Lung (tissue), 12 donors: ENCODE results near the gene CARD9. TPM values are rescaled to one million over a fixed set of nuclear protein-coding genes. Genes with fewer than 3 reads are reported as not detected.

Experiments used
- ATAC-seq: fragments of 200-7000 bp; cut with Tn5 transposase; one replicate; pipeline ENCODE4 v1.9.1; 2020; ENCODE audit warnings: moderate number of reproducible peaks; ENCODE audit not compliant: insufficient read depth, low FRiP score
- DNase-seq, 3 donors: peaks; one replicate each; pipeline ENCODE4 v3.0.0-alpha.2; 2013 to 2017
- H3K27ac ChIP-seq, 2 donors: one replicate each; pipeline ENCODE4 v1.5.1; 2013; ENCODE audit warnings: mild to moderate bottlenecking in 2 of 2, moderate library complexity in 2 of 2, control low read depth in 1 of 2, inconsistent platforms in 1 of 2, low read depth in 1 of 2, low read length in 1 of 2
- H3K27me3 ChIP-seq, 3 donors: one replicate each; pipeline ENCODE4 v1.5.1; 2013; ENCODE audit warnings: low read length in 2 of 3; ENCODE audit not compliant: control insufficient read depth in 3 of 3, insufficient read depth in 3 of 3
- H3K36me3 ChIP-seq, 4 donors: one replicate each; pipeline ENCODE4 v1.5.1; 2013; ENCODE audit warnings: low read length in 4 of 4, mild to moderate bottlenecking in 1 of 4, moderate library complexity in 1 of 4; ENCODE audit not compliant: control insufficient read depth in 4 of 4, insufficient read depth in 4 of 4
- H3K4me1 ChIP-seq, 5 donors: one replicate each; pipeline ENCODE4 v1.5.1; 2013; ENCODE audit warnings: low read length in 5 of 5, mild to moderate bottlenecking in 2 of 5, moderate library complexity in 1 of 5; ENCODE audit not compliant: control insufficient read depth in 5 of 5, insufficient read depth in 5 of 5
- H3K4me3 ChIP-seq: one replicate; pipeline ENCODE4 v1.5.1; 2013; ENCODE audit warnings: mild to moderate bottlenecking, control low read depth, moderate library complexity
- H3K9ac ChIP-seq, 2 donors: one replicate each; pipeline ENCODE4 v1.5.1; 2013; ENCODE audit warnings: low read length in 2 of 2, control low read depth in 1 of 2; ENCODE audit not compliant: insufficient read depth in 1 of 2
- H3K9me3 ChIP-seq, 4 donors: one replicate each; pipeline ENCODE4 v1.5.1; 2013; ENCODE audit warnings: low read length in 3 of 4, mild to moderate bottlenecking in 1 of 4, moderate library complexity in 1 of 4; ENCODE audit not compliant: control insufficient read depth in 4 of 4, insufficient read depth in 3 of 4
- WGBS, 2 donors: extraction: QIAGEN DNeasy Blood & Tissue Kit; methylation state at CpG; one replicate each; pipeline ENCODE4 v1.1.7; 2013; 5-methylcytosine and 5-hydroxymethylcytosine counted together
- polyA plus RNA-seq, 2 donors: library from polyadenylated mRNA; stranded (reverse); fragments of 200-250 nt; gene quantifications; one replicate each; pipeline ENCODE4 v1.2.1, GENCODE V29; 2013
- total RNA-seq, 2 donors: library from RNA; depleted of rRNA in 1 of 2; stranded (reverse); fragments of >200 nt in 1 of 2; gene quantifications; one replicate each; pipeline ENCODE4 v1.2.1, GENCODE V29; 2014 to 2021
- TF ChIP-seq, protein P1 (sequence below): IDR thresholded peaks from 2 replicates; pipeline ENCODE4 v1.5.1; 2012; ENCODE audit warnings: mild to moderate bottlenecking; ENCODE audit errors: control extremely low read depth, extremely low read depth
- donor health status: control.
- donor health status: control.
- donor health status: Bipolar disorder and iron deficiency.
- donor health status: healthy.
- donor health status: DM: yes; HTN: yes; CAD: no.

CARD9 gene
- total and polyA plus RNA-seq, 4 donors, result 3.8 to 16.0 (median 11.5) TPM

DNA sequence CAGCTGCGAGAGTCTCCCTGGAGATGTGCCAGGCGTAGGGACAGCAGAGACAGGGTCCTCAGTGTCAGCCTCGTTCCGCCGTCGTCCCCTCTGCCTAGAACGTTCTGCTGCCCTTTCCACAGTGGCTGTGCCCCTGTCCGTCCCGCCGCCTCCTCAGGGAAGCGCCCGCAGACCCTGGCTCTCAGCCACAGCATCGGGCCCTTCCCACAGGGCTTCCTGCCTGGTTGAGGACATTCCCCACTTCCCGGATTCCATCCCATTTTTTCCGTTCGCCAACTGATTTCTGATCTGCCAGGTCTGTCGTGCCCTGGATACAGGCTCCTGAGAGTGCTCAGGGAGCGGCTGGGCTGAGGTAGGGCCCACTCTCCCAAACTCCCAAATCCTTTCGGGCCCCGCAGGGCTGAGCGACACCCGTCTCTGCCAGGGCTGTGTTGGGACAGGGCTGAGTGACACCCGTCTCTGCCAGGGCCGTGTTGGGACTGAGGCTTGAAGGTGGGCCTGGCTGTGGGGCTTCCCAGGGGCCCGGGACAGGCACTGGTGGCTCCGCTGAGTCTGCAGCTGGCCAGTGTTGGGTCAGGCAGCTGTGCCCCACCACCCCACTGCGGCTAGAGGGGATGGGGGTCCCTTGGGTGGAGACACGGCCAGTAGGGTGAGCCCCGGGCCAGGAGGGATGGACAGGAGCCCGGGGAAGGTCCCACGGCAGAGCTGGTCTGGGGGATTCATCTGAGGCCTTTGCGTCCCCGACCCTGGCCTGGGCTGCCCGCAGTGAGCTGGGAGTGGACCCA lies 25.8 kb downstream of the CARD9 start:
- Histone ChIP-seq H3K9ac (no peak overlapping the region), H3K9me3 (no peaks in the 10 kb centered on the region), H3K4me3 (no peak overlapping the region), H3K4me1 (peaks cover 0 to 25% (median 6%) of the 10 kb centered on the region in 5 donors), H3K27ac (no peak overlapping the region), H3K27me3 (no peaks in the 10 kb centered on the region), H3K36me3 (peaks cover 0 to 6% (median 1%) of the 10 kb centered on the region in 4 donors)
- WGBS, 2 donors, result 75 to 77% methylated on average over 31 to 34 of the region's 34 CpGs
- DNase-seq (no peak), ATAC-seq (no peak)
- TF ChIP-seq, protein P1, sequence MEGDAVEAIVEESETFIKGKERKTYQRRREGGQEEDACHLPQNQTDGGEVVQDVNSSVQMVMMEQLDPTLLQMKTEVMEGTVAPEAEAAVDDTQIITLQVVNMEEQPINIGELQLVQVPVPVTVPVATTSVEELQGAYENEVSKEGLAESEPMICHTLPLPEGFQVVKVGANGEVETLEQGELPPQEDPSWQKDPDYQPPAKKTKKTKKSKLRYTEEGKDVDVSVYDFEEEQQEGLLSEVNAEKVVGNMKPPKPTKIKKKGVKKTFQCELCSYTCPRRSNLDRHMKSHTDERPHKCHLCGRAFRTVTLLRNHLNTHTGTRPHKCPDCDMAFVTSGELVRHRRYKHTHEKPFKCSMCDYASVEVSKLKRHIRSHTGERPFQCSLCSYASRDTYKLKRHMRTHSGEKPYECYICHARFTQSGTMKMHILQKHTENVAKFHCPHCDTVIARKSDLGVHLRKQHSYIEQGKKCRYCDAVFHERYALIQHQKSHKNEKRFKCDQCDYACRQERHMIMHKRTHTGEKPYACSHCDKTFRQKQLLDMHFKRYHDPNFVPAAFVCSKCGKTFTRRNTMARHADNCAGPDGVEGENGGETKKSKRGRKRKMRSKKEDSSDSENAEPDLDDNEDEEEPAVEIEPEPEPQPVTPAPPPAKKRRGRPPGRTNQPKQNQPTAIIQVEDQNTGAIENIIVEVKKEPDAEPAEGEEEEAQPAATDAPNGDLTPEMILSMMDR, result no peak

- TF ChIP-seq, protein P1, result no peak
- Histone ChIP-seq H3K27me3 (no peaks in the 10 kb centered on the region), H3K27ac (no peak overlapping the region), H3K4me1 (peaks cover 0 to 30% (median 4%) of the 10 kb centered on the region in 5 donors), H3K36me3 (peaks cover 0 to 6% (median 1%) of the 10 kb centered on the region in 4 donors), H3K9me3 (no peaks in the 10 kb centered on the region), H3K4me3 (no peak overlapping the region), H3K9ac (no peak overlapping the region)
- 84 to 93% methylated on average over 20 of the region's 20 CpGs for WGBS, 2 donors
- DNase-seq (no peak), ATAC-seq (no peak)
These were observed 26.5 kb downstream of the CARD9 start for GRCh38 chr9:136346927-136347465.

DNA sequence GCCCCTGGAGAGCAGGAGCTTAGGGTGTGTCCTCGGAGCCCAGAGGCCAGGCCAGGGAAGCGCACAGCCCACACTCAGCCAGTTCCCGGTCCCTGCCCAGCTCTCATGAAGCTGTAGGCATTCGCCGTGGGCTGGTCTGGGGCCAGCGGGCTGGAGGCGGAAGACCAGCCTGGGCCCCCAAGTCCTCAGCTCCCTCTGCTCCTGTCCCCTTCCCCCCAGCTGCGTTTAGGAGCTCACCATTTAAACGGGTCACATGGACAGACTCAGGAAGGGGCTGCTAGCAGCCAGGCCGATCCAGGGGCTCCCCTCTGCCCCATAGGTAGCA lies 27.4 kb downstream of the CARD9 start:
- ATAC-seq, result no peak
- H3K4me1 ChIP-seq, result peaks cover 0 to 34% (median 4%) of the 10 kb centered on the region in 5 donors
- H3K27me3 ChIP-seq, result no peaks in the 10 kb centered on the region
- H3K36me3 ChIP-seq, result peaks cover 0 to 7% (median 2%) of the 10 kb centered on the region in 4 donors
- TF ChIP-seq, protein P1, result no peak
- 47 to 82% methylated on average over 10 of the region's 10 CpGs for WGBS, 2 donors
- H3K9ac ChIP-seq, result no peak overlapping the region
- no peak for DNase-seq
- H3K4me3 ChIP-seq, result no peak overlapping the region
- H3K27ac ChIP-seq, result peak overlapping the region; percentile 36 to 61
- H3K9me3 ChIP-seq, result no peaks in the 10 kb centered on the region
